ENCODE data around the gene UBE2E2.

DNA sequence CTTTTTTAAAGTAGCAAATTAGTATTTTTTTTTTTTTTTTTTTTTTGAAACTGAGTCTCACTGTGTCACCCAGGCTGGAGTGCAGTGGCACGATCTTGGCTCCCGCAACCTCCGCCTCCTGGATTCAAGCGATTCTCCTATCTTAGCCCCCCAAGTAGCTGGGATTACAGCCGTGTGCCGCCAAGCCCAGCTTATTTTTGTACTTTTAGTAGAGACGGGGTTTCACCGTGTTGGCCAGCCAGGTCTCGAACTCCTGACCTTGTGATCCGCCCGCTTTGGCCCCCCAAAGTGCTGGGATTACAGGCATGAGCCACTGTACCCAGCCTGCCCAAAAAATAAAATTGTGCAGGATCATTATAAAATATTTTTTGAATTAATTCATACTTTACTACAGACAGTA, 330.5 kb downstream of the UBE2E2 start:
- no peak for TF ChIP-seq EZH2phosphoT487 (IDR thresholded peaks at IDR 0.05; ENCODE audit: borderline replicate concordance, low read length)
- TF ChIP-seq, protein P1, sequence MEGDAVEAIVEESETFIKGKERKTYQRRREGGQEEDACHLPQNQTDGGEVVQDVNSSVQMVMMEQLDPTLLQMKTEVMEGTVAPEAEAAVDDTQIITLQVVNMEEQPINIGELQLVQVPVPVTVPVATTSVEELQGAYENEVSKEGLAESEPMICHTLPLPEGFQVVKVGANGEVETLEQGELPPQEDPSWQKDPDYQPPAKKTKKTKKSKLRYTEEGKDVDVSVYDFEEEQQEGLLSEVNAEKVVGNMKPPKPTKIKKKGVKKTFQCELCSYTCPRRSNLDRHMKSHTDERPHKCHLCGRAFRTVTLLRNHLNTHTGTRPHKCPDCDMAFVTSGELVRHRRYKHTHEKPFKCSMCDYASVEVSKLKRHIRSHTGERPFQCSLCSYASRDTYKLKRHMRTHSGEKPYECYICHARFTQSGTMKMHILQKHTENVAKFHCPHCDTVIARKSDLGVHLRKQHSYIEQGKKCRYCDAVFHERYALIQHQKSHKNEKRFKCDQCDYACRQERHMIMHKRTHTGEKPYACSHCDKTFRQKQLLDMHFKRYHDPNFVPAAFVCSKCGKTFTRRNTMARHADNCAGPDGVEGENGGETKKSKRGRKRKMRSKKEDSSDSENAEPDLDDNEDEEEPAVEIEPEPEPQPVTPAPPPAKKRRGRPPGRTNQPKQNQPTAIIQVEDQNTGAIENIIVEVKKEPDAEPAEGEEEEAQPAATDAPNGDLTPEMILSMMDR (IDR thresholded peaks at IDR 0.05; ENCODE audit: low read depth, low read length, poor library complexity, severe bottlenecking), result no peak
